SH-SY5Y (cell line): ENCODE data around the gene KCNN1.

Source experiments
- GATA2 ChIP-seq: IDR thresholded peaks from 2 replicates; pipeline ENCODE4 v1.6.1; 2011; ENCODE audit warnings: mild to moderate bottlenecking, low read depth, low read length
- GATA3 ChIP-seq: IDR thresholded peaks from 2 replicates; pipeline ENCODE4 v1.6.1; 2011; ENCODE audit warnings: low read depth, mild to moderate bottlenecking, low read length, moderate library complexity

DNA sequence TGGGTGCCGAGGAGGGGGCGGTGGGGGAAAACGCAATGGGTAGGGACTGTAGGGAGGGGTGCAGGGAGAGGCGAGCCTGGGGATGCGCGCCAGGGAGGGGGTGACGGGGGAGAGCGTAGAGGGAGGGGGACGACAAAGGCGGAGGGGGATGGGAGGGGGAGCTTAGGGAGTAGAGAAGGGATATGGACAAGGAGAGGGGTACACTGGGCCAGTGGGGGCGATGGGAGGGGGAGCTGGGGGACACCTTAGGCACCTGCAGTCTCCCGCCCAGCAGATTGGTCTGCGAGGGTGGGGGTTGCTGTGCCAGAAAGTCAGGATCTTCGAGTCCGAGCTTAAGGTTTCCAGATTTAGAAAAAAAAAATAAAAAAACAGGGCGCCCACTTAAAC, 18.4 kb upstream of the KCNN1 start:
- TF ChIP-seq GATA2 (no peak), GATA3 (no peak)
